WTC11 (cell line): ENCODE measurements around the gene DAB1. TPM values are rescaled to one million over a fixed set of nuclear protein-coding genes. Genes with fewer than 3 reads are reported as not detected.

Experiments
- ATAC-seq: fragments of 200-7000 bp; cut with Tn5 transposase; 2 replicates; pipeline ENCODE4 v1.10.0; 2021; ENCODE audit warnings: mild to moderate bottlenecking, moderate library complexity
- CTCF ChIA-PET: fragments of 300-600 bp; sonication (Branson Sonifier 250); formaldehyde crosslinking; loops from one replicate; lab custom pipeline; 2021; ENCODE audit warnings: antibody characterized with exemption; lab: Charles Lee
- POLR2A ChIA-PET: fragments of 350-600 bp; sonication (Branson Sonifier 250); formaldehyde crosslinking; loops from one replicate; lab custom pipeline; 2021; ENCODE audit warnings: antibody characterized with exemption; lab: Charles Lee
- DNase-seq: peaks from one replicate; pipeline ENCODE4 v3.0.0; 2021; ENCODE audit warnings: low spot score
- H3K27ac Mint-ChIP-seq: 2 replicates; pipeline ENCODE4 v1.8.0; 2021; ENCODE audit warnings: mixed read lengths
- H3K27me3 Mint-ChIP-seq: 2 replicates; pipeline ENCODE4 v1.8.0; 2021; ENCODE audit warnings: low read depth, mild to moderate bottlenecking, moderate library complexity, mixed read lengths
- H3K36me3 Mint-ChIP-seq: 2 replicates; pipeline ENCODE4 v1.8.0; 2021; ENCODE audit warnings: mixed read lengths
- H3K4me1 Mint-ChIP-seq: 2 replicates; pipeline ENCODE4 v1.8.0; 2022; ENCODE audit warnings: mixed read lengths
- H3K4me3 Mint-ChIP-seq: 2 replicates; pipeline ENCODE4 v1.8.0; 2021; ENCODE audit warnings: mild to moderate bottlenecking, moderate library complexity, mixed read lengths
- H3K9me3 Mint-ChIP-seq: 2 replicates; pipeline ENCODE4 v1.8.0; 2021; ENCODE audit warnings: mixed read lengths
- ATF1 ChIP-seq: sonication (generic); formaldehyde crosslinking; IDR thresholded peaks from 2 replicates; pipeline ENCODE4 v1.8.1; 2023; ENCODE audit warnings: mild to moderate bottlenecking, moderate library complexity, missing genetic modification reagents
- CTCF ChIP-seq: fragments of 200-600 bp; IDR thresholded peaks from 2 replicates; pipeline ENCODE4 v1.8.0; 2022; ENCODE audit warnings: antibody characterized with exemption
- ELF4 ChIP-seq: sonication (generic); formaldehyde crosslinking; IDR thresholded peaks from 2 replicates; pipeline ENCODE4 v1.8.1; 2022; ENCODE audit warnings: low read depth, mild to moderate bottlenecking, moderate library complexity, missing genetic modification reagents
- ESRRA ChIP-seq: sonication (generic); formaldehyde crosslinking; IDR thresholded peaks from 2 replicates; pipeline ENCODE4 v1.8.1; 2022; ENCODE audit warnings: mild to moderate bottlenecking, missing genetic modification reagents, borderline replicate concordance
- FOXJ3 ChIP-seq: sonication (generic); formaldehyde crosslinking; IDR thresholded peaks from 2 replicates; pipeline ENCODE4 v1.9.0; 2021; ENCODE audit warnings: missing genetic modification reagents, mild to moderate bottlenecking, borderline replicate concordance
- GRHL2 ChIP-seq: fragments of 250-450 bp; sonication (Bioruptor Pico); IDR thresholded peaks from 2 replicates; pipeline ENCODE4 v1.8.0; 2022; ENCODE audit warnings: mild to moderate bottlenecking, moderate library complexity; ENCODE audit not compliant: insufficient replicate concordance, severe bottlenecking
- JUN ChIP-seq: sonication (generic); formaldehyde crosslinking; IDR thresholded peaks from 2 replicates; pipeline ENCODE4 v1.8.0; 2023; ENCODE audit warnings: mild to moderate bottlenecking, missing genetic modification reagents
- MAX ChIP-seq: sonication (generic); formaldehyde crosslinking; IDR thresholded peaks from 2 replicates; pipeline ENCODE4 v1.8.0; 2022; ENCODE audit warnings: mild to moderate bottlenecking, missing genetic modification reagents
- NFATC4 ChIP-seq: fragments of 250-450 bp; sonication (Bioruptor Pico); IDR thresholded peaks from 2 replicates; pipeline ENCODE4 v1.9.0; 2021; ENCODE audit warnings: mild to moderate bottlenecking
- SMAD3 ChIP-seq: sonication (generic); formaldehyde crosslinking; IDR thresholded peaks from 2 replicates; pipeline ENCODE4 v1.8.0; 2022; ENCODE audit warnings: missing genetic modification reagents, mild to moderate bottlenecking, borderline replicate concordance
- ZBTB43 ChIP-seq: sonication (generic); formaldehyde crosslinking; IDR thresholded peaks from 2 replicates; pipeline ENCODE4 v1.8.1; 2023; ENCODE audit warnings: mild to moderate bottlenecking, missing genetic modification reagents
- ZNF138 ChIP-seq: sonication (generic); formaldehyde crosslinking; conservative IDR thresholded peaks from 2 replicates; pipeline ENCODE4 v1.8.1; 2022; ENCODE audit warnings: mild to moderate bottlenecking, moderate library complexity, missing genetic modification reagents
- ZNF232 ChIP-seq: sonication (generic); formaldehyde crosslinking; IDR thresholded peaks from 2 replicates; pipeline ENCODE4 v1.8.0; 2022; ENCODE audit warnings: mild to moderate bottlenecking, missing genetic modification reagents
- ZNF317 ChIP-seq: sonication (generic); formaldehyde crosslinking; IDR thresholded peaks from 2 replicates; pipeline ENCODE4 v1.8.1; 2023; ENCODE audit warnings: low read depth, mild to moderate bottlenecking, moderate library complexity, missing genetic modification reagents, borderline replicate concordance
- ZNF671 ChIP-seq: fragments of 250-450 bp; sonication (Bioruptor Pico); IDR thresholded peaks from 2 replicates; pipeline ENCODE4 v1.8.0; 2021; ENCODE audit warnings: mild to moderate bottlenecking
- total RNA-seq: library from RNA; stranded (reverse); gene quantifications from 3 replicates; pipeline ENCODE4 v1.2.3, GENCODE V29; 2021
- TF ChIP-seq, protein P1 (sequence below): sonication (generic); formaldehyde crosslinking; IDR thresholded peaks from 2 replicates; pipeline ENCODE4 v1.8.0; 2022; ENCODE audit warnings: missing genetic modification reagents
- TF ChIP-seq, protein P2 (sequence below): fragments of 250-450 bp; sonication (Bioruptor Pico); IDR thresholded peaks from 2 replicates; pipeline ENCODE4 v1.9.0; 2021; ENCODE audit warnings: mild to moderate bottlenecking
- TF ChIP-seq, protein P3 (sequence below): fragments of 250-450 bp; sonication (Bioruptor Pico); IDR thresholded peaks from 2 replicates; pipeline ENCODE4 v2.1.2; 2022; ENCODE audit warnings: mild to moderate bottlenecking, moderate library complexity
- TF ChIP-seq, protein P4 (sequence below): sonication (generic); formaldehyde crosslinking; IDR thresholded peaks from 2 replicates; pipeline ENCODE4 v1.8.0; 2023; ENCODE audit warnings: missing genetic modification reagents, mild to moderate bottlenecking, borderline replicate concordance

The DAB1 gene
- total RNA-seq, 1 experiment from 2014 or later = 10.7 TPM

- ChIA-PET POLR2A (no interaction called here), CTCF (no interaction called here)
- H3K27me3 Mint-ChIP-seq = no peaks in the 10 kb centered on the region
- no peaks in the 10 kb centered on the region for H3K36me3 Mint-ChIP-seq
- no peak for ATAC-seq
- no peaks in the 10 kb centered on the region for H3K9me3 Mint-ChIP-seq
- H3K4me1 Mint-ChIP-seq = no peaks in the 10 kb centered on the region
- H3K27ac Mint-ChIP-seq = no peak overlapping the region
- no peak for DNase-seq
- no peak overlapping the region for H3K4me3 Mint-ChIP-seq
- TF ChIP-seq ZNF138 (no peak), FOXJ3 (CRISPR knock-in tag) (no peak), ELF4 (CRISPR knock-in tag) (no peak), ZNF671 (CRISPR knock-in tag) (no peak), NFATC4 (no peak), MAX (CRISPR knock-in tag) (no peak), ZNF317 (CRISPR knock-in tag) (no peak), ZNF232 (CRISPR knock-in tag) (no peak), ESRRA (no peak), GRHL2 (no peak), SMAD3 (CRISPR knock-in tag) (no peak)
- TF ChIP-seq, protein P1, sequence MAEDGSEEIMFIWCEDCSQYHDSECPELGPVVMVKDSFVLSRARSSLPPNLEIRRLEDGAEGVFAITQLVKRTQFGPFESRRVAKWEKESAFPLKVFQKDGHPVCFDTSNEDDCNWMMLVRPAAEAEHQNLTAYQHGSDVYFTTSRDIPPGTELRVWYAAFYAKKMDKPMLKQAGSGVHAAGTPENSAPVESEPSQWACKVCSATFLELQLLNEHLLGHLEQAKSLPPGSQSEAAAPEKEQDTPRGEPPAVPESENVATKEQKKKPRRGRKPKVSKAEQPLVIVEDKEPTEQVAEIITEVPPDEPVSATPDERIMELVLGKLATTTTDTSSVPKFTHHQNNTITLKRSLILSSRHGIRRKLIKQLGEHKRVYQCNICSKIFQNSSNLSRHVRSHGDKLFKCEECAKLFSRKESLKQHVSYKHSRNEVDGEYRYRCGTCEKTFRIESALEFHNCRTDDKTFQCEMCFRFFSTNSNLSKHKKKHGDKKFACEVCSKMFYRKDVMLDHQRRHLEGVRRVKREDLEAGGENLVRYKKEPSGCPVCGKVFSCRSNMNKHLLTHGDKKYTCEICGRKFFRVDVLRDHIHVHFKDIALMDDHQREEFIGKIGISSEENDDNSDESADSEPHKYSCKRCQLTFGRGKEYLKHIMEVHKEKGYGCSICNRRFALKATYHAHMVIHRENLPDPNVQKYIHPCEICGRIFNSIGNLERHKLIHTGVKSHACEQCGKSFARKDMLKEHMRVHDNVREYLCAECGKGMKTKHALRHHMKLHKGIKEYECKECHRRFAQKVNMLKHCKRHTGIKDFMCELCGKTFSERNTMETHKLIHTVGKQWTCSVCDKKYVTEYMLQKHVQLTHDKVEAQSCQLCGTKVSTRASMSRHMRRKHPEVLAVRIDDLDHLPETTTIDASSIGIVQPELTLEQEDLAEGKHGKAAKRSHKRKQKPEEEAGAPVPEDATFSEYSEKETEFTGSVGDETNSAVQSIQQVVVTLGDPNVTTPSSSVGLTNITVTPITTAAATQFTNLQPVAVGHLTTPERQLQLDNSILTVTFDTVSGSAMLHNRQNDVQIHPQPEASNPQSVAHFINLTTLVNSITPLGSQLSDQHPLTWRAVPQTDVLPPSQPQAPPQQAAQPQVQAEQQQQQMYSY (CRISPR knock-in tag) = no peak
- TF ChIP-seq, protein P2, sequence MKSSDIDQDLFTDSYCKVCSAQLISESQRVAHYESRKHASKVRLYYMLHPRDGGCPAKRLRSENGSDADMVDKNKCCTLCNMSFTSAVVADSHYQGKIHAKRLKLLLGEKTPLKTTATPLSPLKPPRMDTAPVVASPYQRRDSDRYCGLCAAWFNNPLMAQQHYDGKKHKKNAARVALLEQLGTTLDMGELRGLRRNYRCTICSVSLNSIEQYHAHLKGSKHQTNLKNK (CRISPR knock-in tag) = no peak
- TF ChIP-seq, protein P3, sequence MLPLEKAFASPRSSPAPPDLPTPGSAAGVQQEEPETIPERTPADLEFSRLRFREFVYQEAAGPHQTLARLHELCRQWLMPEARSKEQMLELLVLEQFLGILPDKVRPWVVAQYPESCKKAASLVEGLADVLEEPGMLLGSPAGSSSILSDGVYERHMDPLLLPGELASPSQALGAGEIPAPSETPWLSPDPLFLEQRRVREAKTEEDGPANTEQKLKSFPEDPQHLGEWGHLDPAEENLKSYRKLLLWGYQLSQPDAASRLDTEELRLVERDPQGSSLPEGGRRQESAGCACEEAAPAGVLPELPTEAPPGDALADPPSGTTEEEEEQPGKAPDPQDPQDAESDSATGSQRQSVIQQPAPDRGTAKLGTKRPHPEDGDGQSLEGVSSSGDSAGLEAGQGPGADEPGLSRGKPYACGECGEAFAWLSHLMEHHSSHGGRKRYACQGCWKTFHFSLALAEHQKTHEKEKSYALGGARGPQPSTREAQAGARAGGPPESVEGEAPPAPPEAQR (CRISPR knock-in tag) = no peak
- TF ChIP-seq, protein P4, sequence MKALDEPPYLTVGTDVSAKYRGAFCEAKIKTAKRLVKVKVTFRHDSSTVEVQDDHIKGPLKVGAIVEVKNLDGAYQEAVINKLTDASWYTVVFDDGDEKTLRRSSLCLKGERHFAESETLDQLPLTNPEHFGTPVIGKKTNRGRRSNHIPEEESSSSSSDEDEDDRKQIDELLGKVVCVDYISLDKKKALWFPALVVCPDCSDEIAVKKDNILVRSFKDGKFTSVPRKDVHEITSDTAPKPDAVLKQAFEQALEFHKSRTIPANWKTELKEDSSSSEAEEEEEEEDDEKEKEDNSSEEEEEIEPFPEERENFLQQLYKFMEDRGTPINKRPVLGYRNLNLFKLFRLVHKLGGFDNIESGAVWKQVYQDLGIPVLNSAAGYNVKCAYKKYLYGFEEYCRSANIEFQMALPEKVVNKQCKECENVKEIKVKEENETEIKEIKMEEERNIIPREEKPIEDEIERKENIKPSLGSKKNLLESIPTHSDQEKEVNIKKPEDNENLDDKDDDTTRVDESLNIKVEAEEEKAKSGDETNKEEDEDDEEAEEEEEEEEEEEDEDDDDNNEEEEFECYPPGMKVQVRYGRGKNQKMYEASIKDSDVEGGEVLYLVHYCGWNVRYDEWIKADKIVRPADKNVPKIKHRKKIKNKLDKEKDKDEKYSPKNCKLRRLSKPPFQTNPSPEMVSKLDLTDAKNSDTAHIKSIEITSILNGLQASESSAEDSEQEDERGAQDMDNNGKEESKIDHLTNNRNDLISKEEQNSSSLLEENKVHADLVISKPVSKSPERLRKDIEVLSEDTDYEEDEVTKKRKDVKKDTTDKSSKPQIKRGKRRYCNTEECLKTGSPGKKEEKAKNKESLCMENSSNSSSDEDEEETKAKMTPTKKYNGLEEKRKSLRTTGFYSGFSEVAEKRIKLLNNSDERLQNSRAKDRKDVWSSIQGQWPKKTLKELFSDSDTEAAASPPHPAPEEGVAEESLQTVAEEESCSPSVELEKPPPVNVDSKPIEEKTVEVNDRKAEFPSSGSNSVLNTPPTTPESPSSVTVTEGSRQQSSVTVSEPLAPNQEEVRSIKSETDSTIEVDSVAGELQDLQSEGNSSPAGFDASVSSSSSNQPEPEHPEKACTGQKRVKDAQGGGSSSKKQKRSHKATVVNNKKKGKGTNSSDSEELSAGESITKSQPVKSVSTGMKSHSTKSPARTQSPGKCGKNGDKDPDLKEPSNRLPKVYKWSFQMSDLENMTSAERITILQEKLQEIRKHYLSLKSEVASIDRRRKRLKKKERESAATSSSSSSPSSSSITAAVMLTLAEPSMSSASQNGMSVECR = no peak
Measured at GRCh38 chr1:56979986-56980755, 443.7 kb downstream of the DAB1 start.

- ChIA-PET CTCF (interaction anchor here (0.9 to 1.9 kb wide), 4 partner anchors 10 to 283 kb away, joined by 3 to 13 read pairs (median 6); no protein-coding TSS in a partner anchor), POLR2A (no interaction called here)
- Mint-ChIP-seq H3K9me3 (no peaks in the 10 kb centered on the region), H3K4me3 (no peak overlapping the region), H3K27ac (no peak overlapping the region), H3K36me3 (no peaks in the 10 kb centered on the region), H3K27me3 (no peaks in the 10 kb centered on the region; the same call in 1 of the 2 replicates), H3K4me1 (no peaks in the 10 kb centered on the region)
- DNase-seq = peak; percentile 17
- ATAC-seq = peak; percentile 62
- TF ChIP-seq ZNF317 (CRISPR knock-in tag) = no peak
- no peak for TF ChIP-seq ATF1 (CRISPR knock-in tag)
- no peak for TF ChIP-seq GRHL2
- TF ChIP-seq CTCF = no peak
- no peak for TF ChIP-seq JUN (CRISPR knock-in tag)
- no peak for TF ChIP-seq MAX (CRISPR knock-in tag)
- no peak for TF ChIP-seq ZBTB43 (CRISPR knock-in tag)
Measured at GRCh38 chr1:56978819-56979218, 445.0 kb downstream of the DAB1 start.
